BLaER1 treated with 17β-estradiol and CSF1 and Interleukin-3, amounts not matched to agents 10 nM and 100 nM (cell line): ENCODE measurements around the gene PEBP1.
A peak's percentile ranks its signal among the peaks of the same experiment; 100 is the strongest.
"Not testable (repeated sequence)": the region's sequence is repeated elsewhere in the genome, so short reads cannot be mapped to it uniquely, and the experiment has no call there.

Source experiments
- H3K27ac ChIP-seq, 11 experiments: shearing (Covaris generic); formaldehyde crosslinking; 2 replicates each; pipeline ENCODE4 v1.8.1; 2022
- H3K27me3 ChIP-seq, 11 experiments: shearing (Covaris generic); formaldehyde crosslinking; 2 replicates each; pipeline ENCODE4 v1.8.1; 2022
- H3K36me3 ChIP-seq, 11 experiments: shearing (Covaris generic); formaldehyde crosslinking; 2 replicates each; pipeline ENCODE4 v1.8.1; 2022
- H3K4me1 ChIP-seq, 10 experiments: shearing (Covaris generic); formaldehyde crosslinking; 2 replicates each; pipeline ENCODE4 v1.8.1; 2022
- H3K4me2 ChIP-seq, 11 experiments: shearing (Covaris generic); formaldehyde crosslinking; 2 replicates each; pipeline ENCODE4 v1.8.1; 2022
- H3K4me3 ChIP-seq, 10 experiments: shearing (Covaris generic); formaldehyde crosslinking; 2 replicates each; pipeline ENCODE4 v1.8.1; 2022
- H3K9ac ChIP-seq, 11 experiments: shearing (Covaris generic); formaldehyde crosslinking; 2 replicates each; pipeline ENCODE4 v1.8.1; 2022
- H3K9me3 ChIP-seq, 11 experiments: shearing (Covaris generic); formaldehyde crosslinking; replicated peaks in 1 of 11; 2 replicates each; pipeline ENCODE4 v1.8.1; 2022
- H4K20me1 ChIP-seq, 11 experiments: shearing (Covaris generic); formaldehyde crosslinking; 2 replicates each; pipeline ENCODE4 v1.8.1; 2022
- Cebpa-rat ChIP-seq, 11 experiments: shearing (Covaris generic); IDR thresholded peaks; 2 replicates each; pipeline ENCODE4 v1.8.1; 2022

PEBP1 gene

GRCh38 chr12:118124333-118124874, 11.5 kb upstream of the PEBP1 start:
- peaks cover 0 to 9% (median 2%) of the 10 kb centered on the region in 10 experiments; a peak in 2 of 20 replicates for H3K4me1 ChIP-seq
- H3K9me3 ChIP-seq = peaks cover 0 to 11% (median 3%) of the 10 kb centered on the region in 11 experiments; a peak in 11 of 22 replicates
- H3K36me3 ChIP-seq = no peaks in the 10 kb centered on the region
- H3K9ac ChIP-seq = no peak overlapping the region
- H3K27me3 ChIP-seq = no peaks in the 10 kb centered on the region
- no peak for TF ChIP-seq Cebpa-rat (IDR thresholded peaks at IDR 0.05)
- no peak overlapping the region for H3K4me2 ChIP-seq
- no peaks in the 10 kb centered on the region for H4K20me1 ChIP-seq
- no peak overlapping the region for H3K27ac ChIP-seq
- H3K4me3 ChIP-seq = no peak overlapping the region

GRCh38 chr12:118125743-118126118, 10.2 kb upstream of the PEBP1 start:
- H3K9me3 ChIP-seq = peaks cover 0 to 18% (median 7%) of the 10 kb centered on the region in 11 experiments; a peak in 11 of 22 replicates
- H3K27me3 ChIP-seq = no peaks in the 10 kb centered on the region
- H3K4me1 ChIP-seq = peaks cover 0 to 5% (median under 1%) of the 10 kb centered on the region in 10 experiments; a peak in 2 of 20 replicates
- no peak overlapping the region for H3K4me3 ChIP-seq
- H3K9ac ChIP-seq = no peak overlapping the region
- no peak overlapping the region for H3K4me2 ChIP-seq
- H3K36me3 ChIP-seq = no peaks in the 10 kb centered on the region
- H3K27ac ChIP-seq = no peak overlapping the region
- TF ChIP-seq Cebpa-rat (IDR thresholded peaks at IDR 0.05) = no peak
- no peaks in the 10 kb centered on the region for H4K20me1 ChIP-seq

- Histone ChIP-seq H3K4me3 (no peak overlapping the region), H3K9me3 (peaks cover 0 to 18% (median 7%) of the 10 kb centered on the region in 11 experiments; a peak in 11 of 22 replicates), H3K27ac (no peak overlapping the region), H4K20me1 (no peaks in the 10 kb centered on the region), H3K4me1 (peaks cover 0 to 2% (median 0%) of the 10 kb centered on the region in 10 experiments; a peak in 3 of 20 replicates), H3K27me3 (no peaks in the 10 kb centered on the region), H3K36me3 (no peaks in the 10 kb centered on the region), H3K4me2 (no peak overlapping the region), H3K9ac (no peak overlapping the region)
- TF ChIP-seq Cebpa-rat (IDR thresholded peaks at IDR 0.05) = no peak
Observed at GRCh38 chr12:118126119-118126757, 9.7 kb upstream of the PEBP1 start.

- H3K4me1 ChIP-seq = peaks cover 5 to 17% (median 15%) of the 10 kb centered on the region in 10 experiments; a peak in 18 of 20 replicates
- peaks cover 0 to 18% (median 7%) of the 10 kb centered on the region in 11 experiments; a peak in 11 of 22 replicates for H3K9me3 ChIP-seq
- H3K4me2 ChIP-seq = no peak overlapping the region
- H3K27me3 ChIP-seq = no peaks in the 10 kb centered on the region
- H3K36me3 ChIP-seq = no peaks in the 10 kb centered on the region
- no peak overlapping the region for H3K4me3 ChIP-seq
- no peak overlapping the region for H3K9ac ChIP-seq
- H4K20me1 ChIP-seq = no peaks in the 10 kb centered on the region
- TF ChIP-seq Cebpa-rat (IDR thresholded peaks at IDR 0.05) = no peak
- H3K27ac ChIP-seq = no peak overlapping the region
Observed at GRCh38 chr12:118127867-118128266, 8.1 kb upstream of the PEBP1 start.

GRCh38 chr12:118129436-118129835, 6.5 kb upstream of the PEBP1 start:
- Histone ChIP-seq H3K9me3 (peaks cover 0 to 18% (median 7%) of the 10 kb centered on the region in 11 experiments; a peak in 11 of 22 replicates), H3K4me1 (peaks cover 5 to 31% (median 26%) of the 10 kb centered on the region in 10 experiments; a peak in 18 of 20 replicates)
- H3K27ac ChIP-seq, H3K9ac ChIP-seq, H3K36me3 ChIP-seq, H3K27me3 ChIP-seq, H3K4me3 ChIP-seq, H3K4me2 ChIP-seq, H4K20me1 ChIP-seq: not testable (repeated sequence)

- Histone ChIP-seq H3K4me3 (peak overlapping the region; percentile 68 to 99 (median 90)), H4K20me1 (peaks cover 8 to 55% (median 24%) of the 10 kb centered on the region in 11 experiments; a peak in 16 of 22 replicates), H3K4me2 (peak overlapping the region; percentile 77 to 98 (median 92)), H3K36me3 (peaks cover 26 to 46% (median 43%) of the 10 kb centered on the region in 11 experiments), H3K27me3 (no peaks in the 10 kb centered on the region), H3K4me1 (peaks cover 41 to 59% (median 51%) of the 10 kb centered on the region in 10 experiments), H3K27ac (peak overlapping the region; percentile 68 to 94 (median 89)), H3K9me3 (no peaks in the 10 kb centered on the region), H3K9ac (peak overlapping the region; percentile 84 to 97 (median 95))
- TF ChIP-seq Cebpa-rat (IDR thresholded peaks at IDR 0.05) = no peak
Observed at GRCh38 chr12:118136559-118137003, 657 bp downstream of the PEBP1 start.

- no peak for TF ChIP-seq Cebpa-rat (IDR thresholded peaks at IDR 0.05)
- H3K27ac ChIP-seq = peak overlapping the region in 10 of 11 experiments; percentile 78 to 94 (median 90); a peak in 20 of 22 replicates
Observed at GRCh38 chr12:118137148-118137678, 1.3 kb downstream of the PEBP1 start.

GRCh38 chr12:118140825-118141224, 4.9 kb downstream of the PEBP1 start:
- H3K4me2 ChIP-seq = no peak overlapping the region
- H3K4me3 ChIP-seq = no peak overlapping the region
- no peak overlapping the region for H3K27ac ChIP-seq
- H3K36me3 ChIP-seq = peaks cover 67 to 88% (median 85%) of the 10 kb centered on the region in 11 experiments
- no peak for TF ChIP-seq Cebpa-rat (IDR thresholded peaks at IDR 0.05)
- peaks cover 14 to 47% (median 29%) of the 10 kb centered on the region in 10 experiments for H3K4me1 ChIP-seq
- H3K27me3 ChIP-seq = no peaks in the 10 kb centered on the region
- no peaks in the 10 kb centered on the region for H3K9me3 ChIP-seq
- H4K20me1 ChIP-seq = peaks cover 9 to 97% (median 30%) of the 10 kb centered on the region in 11 experiments; a peak in 17 of 22 replicates
- no peak overlapping the region for H3K9ac ChIP-seq

More at GRCh38 chr12:118137148-118137678, 1.3 kb downstream of the PEBP1 start:
- Histone ChIP-seq H3K4me3 (peak overlapping the region; percentile 68 to 99 (median 90)), H3K4me2 (peak overlapping the region; percentile 77 to 98 (median 92)), H3K36me3 (peaks cover 32 to 52% (median 49%) of the 10 kb centered on the region in 11 experiments), H4K20me1 (peaks cover 8 to 61% (median 24%) of the 10 kb centered on the region in 11 experiments; a peak in 16 of 22 replicates), H3K9me3 (no peaks in the 10 kb centered on the region), H3K27me3 (no peaks in the 10 kb centered on the region), H3K9ac (peak overlapping the region; percentile 84 to 97 (median 95)), H3K4me1 (peaks cover 36 to 53% (median 45%) of the 10 kb centered on the region in 10 experiments)

- H3K27ac ChIP-seq = 0 out of 22 replicates have a peak overlapping the region, but pooled peaks of 1 of the 11 experiments have one; percentile 13
- H4K20me1 ChIP-seq = peaks cover 0 to 85% (median 18%) of the 10 kb centered on the region in 11 experiments; a peak in 15 of 22 replicates
- H3K9ac ChIP-seq = peak overlapping the region in 1 of 11 experiments; percentile 24; a peak in 1 of 22 replicates
- H3K4me3 ChIP-seq = no peak overlapping the region
- H3K4me1 ChIP-seq = peaks cover 0 to 22% (median 10%) of the 10 kb centered on the region in 10 experiments; a peak in 10 of 20 replicates
- no peaks in the 10 kb centered on the region for H3K9me3 ChIP-seq
- peaks cover 85 to 100% (median 98%) of the 10 kb centered on the region in 11 experiments for H3K36me3 ChIP-seq
- H3K27me3 ChIP-seq = no peaks in the 10 kb centered on the region
- H3K4me2 ChIP-seq = peak overlapping the region in 1 of 11 experiments; percentile 55; a peak in 1 of 22 replicates
- TF ChIP-seq Cebpa-rat (IDR thresholded peaks at IDR 0.05) = no peak
Observed at GRCh38 chr12:118144499-118144898, 8.6 kb downstream of the PEBP1 start.
